Tibial nerve (tissue), 3 donors: ENCODE measurements around the gene NOL4L.

Source experiments
- CTCF ChIP-seq, 5 experiments: fragments of 200-600 bp in 3 of 5; fragments of 450-650 bp in 2 of 5; sonication (generic) in 3 of 5; IDR thresholded peaks; one replicate each; pipeline ENCODE4 v1.5.1; 2016 to 2019; ENCODE audit warnings: antibody characterized with exemption in 5 of 5, mild to moderate bottlenecking in 3 of 5, moderate library complexity in 2 of 5
- POLR2A ChIP-seq, 2 donors: fragments of 450-650 bp; IDR thresholded peaks; one replicate each; pipeline ENCODE4 v1.6.1; 2017; ENCODE audit warnings: antibody characterized with exemption in 2 of 2, mild to moderate bottlenecking in 2 of 2, moderate library complexity in 2 of 2

GRCh38 chr20:32523613-32524213 lies 61.4 kb downstream of the NOL4L start:
- no peak for TF ChIP-seq POLR2A (IDR thresholded peaks at IDR 0.05)
- TF ChIP-seq CTCF (IDR thresholded peaks at IDR 0.05), result no peak
